CD4-positive, alpha-beta memory T cell (primary cell): ENCODE results near the gene TBL1XR1. TPM values are rescaled to one million over a fixed set of nuclear protein-coding genes. Genes with fewer than 3 reads are reported as not detected.
A peak's percentile ranks its signal among the peaks of the same experiment; 100 is the strongest.

Experiments used
- CTCF ChIA-PET: fragments of 350-600 bp; sonication (Branson Sonifier 250); formaldehyde crosslinking; loops from one replicate; lab custom pipeline; 2021; ENCODE audit warnings: inconsistent platforms; ENCODE audit not compliant: partially characterized antibody; lab: Charles Lee
- POLR2A ChIA-PET: fragments of 350-600 bp; sonication (Branson Sonifier 250); formaldehyde crosslinking; loops from one replicate; lab custom pipeline; 2021; ENCODE audit not compliant: partially characterized antibody; lab: Charles Lee
- DNase-seq, 5 donors: peaks; one replicate each; pipeline versions ENCODE4 v3.0.0 to v3.0.0-alpha.2; 2020 to 2022; ENCODE audit warnings: mixed read lengths in 1 of 5
- H3K27ac ChIP-seq: one replicate; pipeline ENCODE4 v1.7.0; 2013; ENCODE audit warnings: low read depth, low read length
- H3K27me3 ChIP-seq: 2 replicates; pipeline ENCODE4 v1.7.0; 2013; ENCODE audit warnings: mild to moderate bottlenecking, low read length, moderate library complexity; ENCODE audit not compliant: insufficient read depth
- H3K36me3 ChIP-seq: 2 replicates; pipeline ENCODE4 v1.7.0; 2013; ENCODE audit warnings: mild to moderate bottlenecking, low read length, moderate library complexity; ENCODE audit not compliant: insufficient read depth
- H3K4me1 ChIP-seq: 2 replicates; pipeline ENCODE4 v1.7.0; 2013; ENCODE audit warnings: mild to moderate bottlenecking, low read length, moderate library complexity; ENCODE audit not compliant: insufficient read depth
- H3K4me3 ChIP-seq, 2 donors: one replicate each; pipeline ENCODE4 v1.7.0; 2013; ENCODE audit warnings: low read length in 2 of 2, mild to moderate bottlenecking in 1 of 2
- H3K9me3 ChIP-seq, 2 donors: one replicate each; pipeline ENCODE4 v1.7.0; 2013; ENCODE audit warnings: low read length in 2 of 2, control low read depth in 1 of 2; ENCODE audit not compliant: control insufficient read depth in 1 of 2
- H3K27ac Mint-ChIP-seq, 7 donors: one replicate each; pipeline ENCODE4 v1.8.0; 2020 to 2021; ENCODE audit warnings: mixed read lengths in 7 of 7, mild to moderate bottlenecking in 6 of 7, inconsistent platforms in 3 of 7, moderate library complexity in 3 of 7
- H3K27me3 Mint-ChIP-seq, 2 donors: one replicate each; pipeline ENCODE4 v1.8.0; 2020 to 2021; ENCODE audit warnings: mixed read lengths in 2 of 2
- H3K36me3 Mint-ChIP-seq, 2 donors: one replicate each; pipeline ENCODE4 v1.8.0; 2020 to 2021; ENCODE audit warnings: mixed read lengths in 2 of 2, inconsistent platforms in 1 of 2, mild to moderate bottlenecking in 1 of 2
- H3K4me1 Mint-ChIP-seq, 4 donors: one replicate each; pipeline ENCODE4 v1.8.0; 2020 to 2021; ENCODE audit warnings: mixed read lengths in 4 of 4, mild to moderate bottlenecking in 1 of 4
- H3K4me3 Mint-ChIP-seq, 8 donors: one replicate each; pipeline ENCODE4 v1.8.0; 2020 to 2021; ENCODE audit warnings: mixed read lengths in 8 of 8, mild to moderate bottlenecking in 7 of 8, moderate library complexity in 6 of 8, inconsistent platforms in 3 of 8
- H3K9me3 Mint-ChIP-seq, 8 donors: one replicate each; pipeline ENCODE4 v1.8.0; 2020 to 2021; ENCODE audit warnings: mixed read lengths in 8 of 8, mild to moderate bottlenecking in 5 of 8, inconsistent platforms in 3 of 8, moderate library complexity in 1 of 8
- intact Hi-C: fragments of 100-400 bp; cut with micrococcal nuclease; formaldehyde crosslinking; loops from one replicate; pipeline ENCODE4 v1.15.1; 2023
- polyA plus RNA-seq, 2 donors: library from polyadenylated mRNA; unstranded; fragments of 300-500 nt; fragmentation: Illumina TruSeq; gene quantifications; one replicate each; pipeline ENCODE4 v1.2.3, GENCODE V29; 2021
- total RNA-seq, 2 experiments: library from RNA; stranded (reverse); gene quantifications; one replicate each; pipeline ENCODE4 v1.2.3, GENCODE V29; 2021

TBL1XR1 gene
- total and polyA plus RNA-seq, 4 experiments from 2014 or later, result 20.1 to 172 (median 100) TPM

DNA sequence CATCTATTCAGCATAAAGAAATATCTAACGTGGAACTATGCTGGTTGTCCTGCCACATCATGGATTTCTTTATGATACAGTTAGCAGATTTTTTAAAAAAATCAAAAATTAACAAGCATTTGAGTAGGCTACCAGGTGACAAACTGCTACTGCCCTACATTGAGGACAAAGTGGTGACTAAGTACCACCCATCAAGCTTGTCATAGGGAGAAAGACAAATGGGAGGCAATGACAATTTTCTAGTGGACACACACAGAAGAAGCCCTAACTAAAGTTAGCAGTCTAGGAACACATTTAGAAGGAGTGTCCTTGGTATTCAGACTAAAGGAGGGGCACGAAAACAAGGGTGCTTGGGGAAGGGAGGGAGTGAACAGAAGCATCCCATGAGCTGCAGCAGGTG is 131.2 kb downstream of the TBL1XR1 start:
- Mint-ChIP-seq H3K4me3 (peak overlapping the region in 3 of 8 donors; percentile 1 to 13 (median 9)), H3K36me3 (peaks cover 12 to 14% of the 10 kb centered on the region in 2 donors), H3K27ac (peak overlapping the region in 3 of 7 donors; percentile 2 to 83 (median 26)), H3K4me1 (peaks cover 41 to 77% (median 66%) of the 10 kb centered on the region in 4 donors), H3K27me3 (no peaks in the 10 kb centered on the region), H3K9me3 (no peaks in the 10 kb centered on the region)
- no peaks in the 10 kb centered on the region for H3K9me3 ChIP-seq
- no peaks in the 10 kb centered on the region for H3K36me3 ChIP-seq
- intact Hi-C loops, result no loop called here
- ChIA-PET POLR2A (no interaction called here), CTCF (no interaction called here)
- no peak overlapping the region for H3K27ac ChIP-seq
- peaks cover 52% of the 10 kb centered on the region for H3K4me1 ChIP-seq
- no peaks in the 10 kb centered on the region for H3K27me3 ChIP-seq
- no peak for DNase-seq
- H3K4me3 ChIP-seq, result no peak overlapping the region

DNA sequence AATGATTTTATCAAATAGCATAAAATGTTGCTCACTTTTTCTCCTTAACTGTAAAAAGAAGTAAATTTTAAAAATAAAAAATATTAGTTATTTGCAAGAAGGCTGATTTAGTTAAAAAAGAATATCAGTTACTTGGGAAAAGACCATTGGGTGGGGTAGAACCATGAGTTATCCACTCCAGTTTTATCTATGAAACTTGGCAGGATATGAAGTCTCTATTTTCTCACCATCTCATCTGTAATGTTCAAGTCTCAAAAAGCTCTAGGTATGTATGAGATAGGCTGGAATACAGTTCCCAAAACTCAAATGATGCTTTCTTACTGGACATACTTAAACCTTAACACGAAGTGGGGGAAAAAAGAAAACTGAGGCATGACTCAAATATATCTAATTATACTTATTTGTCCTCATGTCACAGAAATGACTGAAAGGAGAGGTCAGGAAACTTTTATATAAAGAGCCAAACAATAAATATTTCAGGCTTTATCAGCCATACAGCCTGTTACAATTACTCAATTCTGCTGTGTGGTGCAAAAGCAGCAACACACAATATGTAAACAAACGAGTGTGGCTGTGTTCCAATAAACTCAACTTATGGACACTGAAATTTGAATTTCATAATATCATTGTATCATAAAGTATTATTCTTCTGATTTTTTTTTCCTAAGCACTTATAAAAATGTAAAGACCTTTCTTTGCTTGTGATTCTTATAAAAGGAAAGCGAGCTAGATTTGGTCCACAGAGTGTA is 131.8 kb downstream of the TBL1XR1 start:
- Mint-ChIP-seq H3K4me1 (peaks cover 41 to 74% (median 65%) of the 10 kb centered on the region in 4 donors), H3K9me3 (no peaks in the 10 kb centered on the region), H3K4me3 (no peak overlapping the region), H3K27ac (peak overlapping the region in 1 of 7 donors; percentile 8), H3K36me3 (peaks cover 12 to 15% of the 10 kb centered on the region in 2 donors), H3K27me3 (no peaks in the 10 kb centered on the region)
- no peak overlapping the region for H3K27ac ChIP-seq
- H3K36me3 ChIP-seq, result no peaks in the 10 kb centered on the region
- no peak overlapping the region for H3K4me3 ChIP-seq
- intact Hi-C loops, result no loop called here
- H3K9me3 ChIP-seq, result no peaks in the 10 kb centered on the region
- H3K4me1 ChIP-seq, result peaks cover 51% of the 10 kb centered on the region
- ChIA-PET POLR2A (no interaction called here), CTCF (no interaction called here)
- DNase-seq, result no peak
- H3K27me3 ChIP-seq, result no peaks in the 10 kb centered on the region

DNA sequence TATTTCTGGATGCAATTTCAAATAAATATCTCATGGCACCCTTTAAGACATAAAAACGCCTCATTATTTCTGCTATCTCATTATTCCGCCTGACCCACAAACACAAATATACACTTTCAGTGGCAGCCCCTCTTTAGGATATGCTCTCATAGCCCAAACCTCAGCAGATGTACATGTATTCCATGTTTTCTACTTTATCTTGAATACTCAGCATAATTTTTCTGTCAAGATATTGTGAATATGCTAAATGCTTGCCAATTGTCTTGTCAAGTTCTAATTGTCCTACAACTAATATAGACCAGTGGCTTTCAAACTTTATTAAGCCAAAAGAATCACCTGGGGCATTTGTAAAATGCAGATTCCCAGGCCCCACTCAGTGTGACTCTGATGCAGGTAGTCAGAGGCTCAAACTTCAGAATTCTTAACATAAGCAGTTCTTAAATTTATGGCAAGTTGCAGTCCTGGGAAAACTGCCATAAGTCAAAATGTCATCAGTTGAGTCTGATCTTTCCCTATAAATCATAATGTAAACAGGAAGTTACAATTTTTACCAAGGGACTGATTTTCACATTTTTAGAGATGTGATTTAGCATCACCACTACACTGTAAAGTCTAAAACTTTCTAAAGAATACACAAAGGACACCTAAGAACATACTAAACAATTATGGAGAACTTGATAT is 135.1 kb downstream of the TBL1XR1 start:
- Mint-ChIP-seq H3K27me3 (no peaks in the 10 kb centered on the region), H3K27ac (peak overlapping the region in 1 of 7 donors; percentile 55), H3K9me3 (no peaks in the 10 kb centered on the region), H3K4me1 (peaks cover 30 to 52% (median 48%) of the 10 kb centered on the region in 4 donors), H3K4me3 (no peak overlapping the region), H3K36me3 (peaks cover 12 to 15% of the 10 kb centered on the region in 2 donors)
- POLR2A ChIA-PET, result no interaction called here
- no peak overlapping the region for H3K4me3 ChIP-seq
- H3K36me3 ChIP-seq, result no peaks in the 10 kb centered on the region
- no peak for DNase-seq
- intact Hi-C loops, result loop anchor here (5.0 kb wide), 1 partner anchor 40 kb away; no protein-coding TSS in a partner anchor
- no peaks in the 10 kb centered on the region for H3K27me3 ChIP-seq
- no peak overlapping the region for H3K27ac ChIP-seq
- peaks cover 47% of the 10 kb centered on the region for H3K4me1 ChIP-seq
- no peaks in the 10 kb centered on the region for H3K9me3 ChIP-seq
- CTCF ChIA-PET, result no interaction called here

- Histone ChIP-seq H3K9me3 (no peaks in the 10 kb centered on the region), H3K27me3 (no peaks in the 10 kb centered on the region), H3K27ac (no peak overlapping the region), H3K36me3 (no peaks in the 10 kb centered on the region), H3K4me3 (no peak overlapping the region), H3K4me1 (peaks cover 47% of the 10 kb centered on the region)
- POLR2A ChIA-PET, result no interaction called here
- Mint-ChIP-seq H3K27ac (no peak overlapping the region), H3K27me3 (no peaks in the 10 kb centered on the region), H3K4me3 (no peak overlapping the region), H3K4me1 (peaks cover 27 to 44% (median 40%) of the 10 kb centered on the region in 4 donors), H3K9me3 (no peaks in the 10 kb centered on the region), H3K36me3 (peaks cover 12 to 15% of the 10 kb centered on the region in 2 donors)
- DNase-seq, result no peak
- intact Hi-C loops, result loop anchor here (5.0 kb wide), 1 partner anchor 41 kb away; no protein-coding TSS in a partner anchor
- CTCF ChIA-PET, result no interaction called here
Observed at GRCh38 chr3:177061369-177061768, 135.9 kb downstream of the TBL1XR1 start.

GRCh38 chr3:177060492-177060891 is 136.8 kb downstream of the TBL1XR1 start:
- no peak for DNase-seq
- H3K4me3 ChIP-seq, result no peak overlapping the region
- H3K4me1 ChIP-seq, result peaks cover 47% of the 10 kb centered on the region
- intact Hi-C loops, result loop anchor here (5.0 kb wide), 1 partner anchor 42 kb away; no protein-coding TSS in a partner anchor
- CTCF ChIA-PET, result no interaction called here
- Mint-ChIP-seq H3K27ac (no peak overlapping the region), H3K27me3 (no peaks in the 10 kb centered on the region), H3K36me3 (peaks cover 12 to 15% of the 10 kb centered on the region in 2 donors), H3K9me3 (no peaks in the 10 kb centered on the region), H3K4me3 (no peak overlapping the region), H3K4me1 (peaks cover 27 to 44% (median 37%) of the 10 kb centered on the region in 4 donors)
- H3K27me3 ChIP-seq, result no peaks in the 10 kb centered on the region
- POLR2A ChIA-PET, result interaction anchor here (0.7 to 1.0 kb wide), 3 partner anchors 75 to 300 kb away, joined by 3 to 7 read pairs (median 3); no protein-coding TSS in a partner anchor
- H3K27ac ChIP-seq, result no peak overlapping the region
- H3K9me3 ChIP-seq, result no peaks in the 10 kb centered on the region
- H3K36me3 ChIP-seq, result no peaks in the 10 kb centered on the region

DNA sequence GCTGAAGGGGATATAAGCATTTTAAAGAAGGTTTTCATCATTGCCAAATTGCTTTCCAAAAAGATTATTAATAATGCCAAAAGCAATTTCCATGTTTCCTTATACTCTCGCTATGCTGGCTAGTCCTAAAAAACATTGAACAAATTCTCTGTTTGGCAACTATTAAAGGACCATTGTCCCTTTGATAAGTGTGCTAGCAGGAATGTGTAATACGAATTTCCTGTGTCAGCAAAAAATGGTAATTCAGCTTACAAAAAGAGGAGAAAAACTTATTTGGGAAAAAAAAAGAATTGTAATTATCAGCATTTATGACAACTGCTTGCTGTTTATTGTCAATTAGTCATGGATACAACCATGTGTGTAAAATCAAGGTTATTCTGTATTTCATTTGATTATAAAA is 138.6 kb downstream of the TBL1XR1 start:
- Histone ChIP-seq H3K27me3 (no peaks in the 10 kb centered on the region), H3K27ac (no peak overlapping the region), H3K36me3 (peaks cover 1% of the 10 kb centered on the region), H3K9me3 (no peaks in the 10 kb centered on the region), H3K4me3 (no peak overlapping the region), H3K4me1 (peaks cover 44% of the 10 kb centered on the region)
- Mint-ChIP-seq H3K9me3 (no peaks in the 10 kb centered on the region), H3K27me3 (no peaks in the 10 kb centered on the region), H3K27ac (peak overlapping the region in 2 of 7 donors; percentile 31 to 34), H3K4me3 (no peak overlapping the region), H3K36me3 (peaks cover 7 to 11% of the 10 kb centered on the region in 2 donors), H3K4me1 (peaks cover 26 to 43% (median 33%) of the 10 kb centered on the region in 4 donors)
- ChIA-PET CTCF (interaction anchor here (0.8 to 1.4 kb wide), 5 partner anchors 10 to 718 kb away, joined by 3 to 5 read pairs (median 5); no protein-coding TSS in a partner anchor), POLR2A (interaction anchor here (0.8 to 2.4 kb wide), 3 partner anchors 139 to 301 kb away, joined by 3 to 15 read pairs (median 7); partner anchors contain the start of gene TBL1XR1)
- DNase-seq, result no peak
- intact Hi-C loops, result loop anchor here (5.0 kb wide), 1 partner anchor 89 kb away; no protein-coding TSS in a partner anchor
